H9 (cell line): ENCODE results near the gene ZFYVE19. TPM values are rescaled to one million over a fixed set of nuclear protein-coding genes. Genes with fewer than 3 reads are reported as not detected.

ENCODE experiments used
- DNase-seq: peaks from one replicate; pipeline ENCODE4 v3.0.0-alpha.2; 2017
- H2AFZ ChIP-seq: one replicate; pipeline ENCODE4 v1.6.1; 2013; ENCODE audit warnings: mild to moderate bottlenecking, low read length, control low read depth, moderate library complexity
- H2AK5ac ChIP-seq: 2 replicates; pipeline ENCODE4 v1.6.1; 2013; ENCODE audit warnings: low read length, control low read depth, mixed read lengths; ENCODE audit not compliant: insufficient read length
- H2BK120ac ChIP-seq: one replicate; pipeline ENCODE4 v1.6.1; 2013; ENCODE audit warnings: low read depth, mild to moderate bottlenecking, low read length, control low read depth, inconsistent platforms; ENCODE audit not compliant: poor library complexity, severe bottlenecking
- H2BK12ac ChIP-seq: 2 replicates; pipeline ENCODE4 v1.6.1; 2013; ENCODE audit warnings: low read length, control low read depth, mixed read lengths, low read depth; ENCODE audit not compliant: insufficient read length
- H2BK15ac ChIP-seq: 2 replicates; pipeline ENCODE4 v1.6.1; 2013; ENCODE audit warnings: low read depth, low read length, control low read depth
- H2BK20ac ChIP-seq: one replicate; pipeline ENCODE4 v1.6.1; 2013; ENCODE audit warnings: low read depth, mild to moderate bottlenecking, low read length, control low read depth, inconsistent platforms; ENCODE audit not compliant: poor library complexity, severe bottlenecking
- H2BK5ac ChIP-seq: 2 replicates; pipeline ENCODE4 v1.6.1; 2013; ENCODE audit warnings: low read length, control low read depth, mixed read lengths; ENCODE audit not compliant: insufficient read length
- H3K14ac ChIP-seq: 2 replicates; pipeline ENCODE4 v1.6.1; 2013; ENCODE audit warnings: low read length, control low read depth; ENCODE audit not compliant: insufficient read depth
- H3K18ac ChIP-seq: 2 replicates; pipeline ENCODE4 v1.6.1; 2013; ENCODE audit warnings: low read depth, mild to moderate bottlenecking, mixed read lengths, low read length, control low read depth; ENCODE audit not compliant: insufficient read length
- H3K23ac ChIP-seq: 2 replicates; pipeline ENCODE4 v1.6.1; 2013; ENCODE audit warnings: low read length, control low read depth, mixed read lengths, low read depth; ENCODE audit not compliant: insufficient read length
- H3K23me2 ChIP-seq: 2 replicates; pipeline ENCODE4 v1.6.1; 2013; ENCODE audit warnings: low read depth, mild to moderate bottlenecking, mixed read lengths, low read length, control low read depth; ENCODE audit not compliant: insufficient read length, poor library complexity, severe bottlenecking
- H3K27ac ChIP-seq: 2 replicates; pipeline ENCODE4 v1.5.1; 2013; ENCODE audit warnings: low read length, control low read depth, mixed read lengths, low read depth; ENCODE audit not compliant: insufficient read length
- H3K27me3 ChIP-seq: 2 replicates; pipeline ENCODE4 v1.6.1; 2013; ENCODE audit warnings: low read length, control low read depth, inconsistent platforms; ENCODE audit not compliant: insufficient read depth
- H3K4ac ChIP-seq: 2 replicates; pipeline ENCODE4 v1.6.1; 2013; ENCODE audit warnings: low read depth, mild to moderate bottlenecking, control low read depth, inconsistent platforms, low read length, moderate library complexity
- H3K4me1 ChIP-seq: 2 replicates; pipeline ENCODE4 v1.6.1; 2013; ENCODE audit warnings: low read length, control low read depth, inconsistent platforms; ENCODE audit not compliant: insufficient read depth
- H3K4me2 ChIP-seq: 2 replicates; pipeline ENCODE4 v1.6.1; 2013; ENCODE audit warnings: low read length, control low read depth, mixed read lengths; ENCODE audit not compliant: insufficient read length, insufficient read depth
- H3K56ac ChIP-seq: 2 replicates; pipeline ENCODE4 v1.6.1; 2013; ENCODE audit warnings: low read depth, mild to moderate bottlenecking, mixed read lengths, low read length, control low read depth; ENCODE audit not compliant: insufficient read length
- H3K79me1 ChIP-seq: 2 replicates; pipeline ENCODE4 v1.6.1; 2013; ENCODE audit warnings: low read depth, mild to moderate bottlenecking, moderate library complexity, low read length, control low read depth, inconsistent platforms; ENCODE audit not compliant: insufficient read depth, poor library complexity, severe bottlenecking
- H3K79me2 ChIP-seq: 2 replicates; pipeline ENCODE4 v1.6.1; 2013; ENCODE audit warnings: low read length, control low read depth, inconsistent platforms; ENCODE audit not compliant: insufficient read depth
- H3K9ac ChIP-seq: 2 replicates; pipeline ENCODE4 v1.6.1; 2013; ENCODE audit warnings: low read length, control low read depth, mixed read lengths; ENCODE audit not compliant: insufficient read length; ENCODE audit errors: extremely low read depth
- H3K9me3 ChIP-seq: one replicate; pipeline ENCODE4 v1.6.1; 2013; ENCODE audit warnings: low read depth, low read length, inconsistent platforms; ENCODE audit not compliant: control insufficient read depth
- H3T11ph ChIP-seq: one replicate; pipeline ENCODE4 v1.6.1; 2013; ENCODE audit warnings: mild to moderate bottlenecking, low read length, control low read depth, inconsistent platforms
- H4K20me1 ChIP-seq: one replicate; pipeline ENCODE4 v1.6.1; 2013; ENCODE audit not compliant: control insufficient read depth, insufficient read length, insufficient read depth
- H4K5ac ChIP-seq: 2 replicates; pipeline ENCODE4 v1.6.1; 2013; ENCODE audit warnings: low read depth, mild to moderate bottlenecking, mixed read lengths, low read length, control low read depth; ENCODE audit not compliant: insufficient read length
- H4K8ac ChIP-seq: replicated peaks from 2 replicates; pipeline ENCODE4 v1.6.1; 2013; ENCODE audit warnings: low read length, control low read depth, mixed read lengths, low read depth; ENCODE audit not compliant: insufficient read length
- H4K91ac ChIP-seq: 2 replicates; pipeline ENCODE4 v1.6.1; 2013; ENCODE audit warnings: low read depth, mild to moderate bottlenecking, moderate library complexity, mixed read lengths, low read length, control low read depth; ENCODE audit not compliant: insufficient read length
- H3K27ac Mint-ChIP-seq, 3 experiments: 2 replicates in 2 of 3; 3 replicates in 1 of 3; pipeline ENCODE4 v1.8.0; 2020 to 2021; ENCODE audit warnings: mixed read lengths in 3 of 3, mild to moderate bottlenecking in 1 of 3, moderate library complexity in 1 of 3
- H3K27me3 Mint-ChIP-seq: 2 replicates; pipeline ENCODE4 v1.8.0; 2021; ENCODE audit warnings: low read depth, mild to moderate bottlenecking, moderate library complexity, mixed read lengths
- H3K36me3 Mint-ChIP-seq, 3 experiments: 2 replicates in 2 of 3; 3 replicates in 1 of 3; pipeline ENCODE4 v1.8.0; 2020 to 2021; ENCODE audit warnings: low read depth in 3 of 3, mixed read lengths in 3 of 3; ENCODE audit not compliant: insufficient read depth in 1 of 3
- H3K4me1 Mint-ChIP-seq, 2 experiments: 2 replicates each; pipeline ENCODE4 v1.8.0; 2020; ENCODE audit warnings: mixed read lengths in 2 of 2
- H3K4me3 Mint-ChIP-seq, 2 experiments: 2 replicates in 1 of 2; 3 replicates in 1 of 2; pipeline ENCODE4 v1.8.0; 2020 to 2021; ENCODE audit warnings: mild to moderate bottlenecking in 2 of 2, mixed read lengths in 2 of 2, moderate library complexity in 1 of 2
- H3K9me3 Mint-ChIP-seq, 2 experiments: 2 replicates in 1 of 2; 3 replicates in 1 of 2; pipeline ENCODE4 v1.8.0; 2020; ENCODE audit warnings: mild to moderate bottlenecking in 2 of 2, mixed read lengths in 2 of 2, moderate library complexity in 1 of 2
- CTCF ChIP-seq: fragments of 200-600 bp; sonication (generic); conservative IDR thresholded peaks from 3 replicates; pipeline ENCODE4 v1.8.0; 2021; ENCODE audit warnings: antibody characterized with exemption, mild to moderate bottlenecking
- WGBS: extraction: QIAGEN DNeasy Blood & Tissue Kit; methylation state at CpG from one replicate; pipeline ENCODE4 v1.1.7; 2013; ENCODE audit warnings: missing lambda C conversion rate, low lambda C conversion rate, mixed read lengths; ENCODE audit not compliant: insufficient read length; ENCODE audit errors: extremely low coverage; 5-methylcytosine and 5-hydroxymethylcytosine counted together
- total RNA-seq: library from RNA; stranded (reverse); gene quantifications from 2 replicates; pipeline ENCODE4 v1.2.1, GENCODE V29; 2021

The ZFYVE19 gene
- total RNA-seq, 1 experiment from 2014 or later = 11.3 TPM

GRCh38 chr15:40771242-40771641 lies 35.6 kb upstream of the ZFYVE19 start:
- Histone ChIP-seq H3K4me2 (no peak overlapping the region), H2BK15ac (no peak overlapping the region), H3T11ph (no peak overlapping the region), H3K23me2 (no peaks in the 10 kb centered on the region), H2BK12ac (no peak overlapping the region), H4K20me1 (no peaks in the 10 kb centered on the region), H2AK5ac (no peak overlapping the region), H3K79me1 (no peaks in the 10 kb centered on the region), H4K8ac (no peak overlapping the region), H3K4me1 (peaks cover under 1% of the 10 kb centered on the region; the same call in 1 of the 2 replicates), H3K27ac (no peak overlapping the region), H3K27me3 (no peaks in the 10 kb centered on the region), H3K23ac (no peak overlapping the region), H2BK20ac (no peak overlapping the region), H3K4ac (no peak overlapping the region), H2BK120ac (no peak overlapping the region), H2AFZ (no peak overlapping the region), H3K56ac (no peak overlapping the region), H4K5ac (no peak overlapping the region), H3K9me3 (no peaks in the 10 kb centered on the region), H2BK5ac (no peak overlapping the region), H3K9ac (no peak overlapping the region), H3K18ac (no peak overlapping the region), H3K79me2 (no peaks in the 10 kb centered on the region), H4K91ac (no peak overlapping the region), H3K14ac (no peak overlapping the region)
- TF ChIP-seq CTCF = no peak
- no CpG with 5 or more reads among the region's 5 CpGs for WGBS
- Mint-ChIP-seq H3K36me3 (peaks cover 7 to 40% (median 19%) of the 10 kb centered on the region in 3 experiments; a peak in 6 of 7 replicates), H3K27ac (peak overlapping the region in 1 of 3 experiments; percentile 87; a peak in 1 of 7 replicates), H3K4me3 (no peak overlapping the region), H3K27me3 (no peaks in the 10 kb centered on the region; the same call in 1 of the 2 replicates), H3K9me3 (no peaks in the 10 kb centered on the region), H3K4me1 (peaks cover 10 to 11% of the 10 kb centered on the region in 2 experiments)
- no peak for DNase-seq
